GM12878 (cell line): ENCODE results near the gene VNN1. TPM values are rescaled to one million over a fixed set of nuclear protein-coding genes. Genes with fewer than 3 reads are reported as not detected.

Experiments
- CHD1 ChIP-seq: IDR thresholded peaks from 2 replicates; pipeline ENCODE4 v1.6.1; 2012; ENCODE audit warnings: low read depth, low read length, improper control_type of control experiment
- POLR2AphosphoS2 ChIP-seq: IDR thresholded peaks from 2 replicates; pipeline ENCODE4 v1.6.1; 2011; ENCODE audit warnings: low read depth, mild to moderate bottlenecking, low read length, improper control_type of control experiment, moderate library complexity
- ZNF384 ChIP-seq: IDR thresholded peaks from 2 replicates; pipeline ENCODE4 v1.6.1; 2012; ENCODE audit warnings: low read depth, mild to moderate bottlenecking, low read length, improper control_type of control experiment, borderline replicate concordance
- polyA plus RNA-seq, 11 experiments: library from polyadenylated mRNA; depleted of rRNA in 4 of 11; unstranded in 6 of 11; stranded (reverse) in 5 of 11; fragments of >200 nt; fragmentation: Nextera tagmentation in 4 of 11; fragmentation: Illumina TruSeq in 1 of 11; extraction: Ambion mirVana in 4 of 11; extraction: Trizol in 1 of 11; gene quantifications; 1 replicate in 1 of 11; 2 replicates in 10 of 11; pipeline versions ENCODE4 v1.2.1 to v1.2.3, GENCODE V29; 2011 to 2016; ENCODE audit warnings: inconsistent platforms in 2 of 11, missing spikeins in 2 of 11, low read depth in 1 of 11
- total RNA-seq, 4 experiments: library from RNA; depleted of rRNA in 3 of 4; stranded (reverse); fragments of >200 nt in 3 of 4; fragmentation: Illumina TruSeq in 1 of 4; extraction: Trizol in 1 of 4; gene quantifications; 2 replicates each; pipeline versions ENCODE4 v1.2.1 to v1.2.3, GENCODE V29; 2013 to 2021
- TF ChIP-seq, protein P1 (sequence below): fragments of 450-650 bp; IDR thresholded peaks from 2 replicates; pipeline ENCODE4 v1.6.1; 2017; ENCODE audit warnings: mild to moderate bottlenecking, moderate library complexity
- TF ChIP-seq, protein P2 (sequence below): fragments of 450-650 bp; IDR thresholded peaks from 2 replicates; pipeline ENCODE4 v1.6.1; 2016; ENCODE audit warnings: mild to moderate bottlenecking, moderate library complexity, borderline replicate concordance

The VNN1 gene
- total and polyA plus RNA-seq, 10 of the 15 experiments (the other 5 are each of a cell fraction or from before 2014, with no cell fraction given): not detected

DNA sequence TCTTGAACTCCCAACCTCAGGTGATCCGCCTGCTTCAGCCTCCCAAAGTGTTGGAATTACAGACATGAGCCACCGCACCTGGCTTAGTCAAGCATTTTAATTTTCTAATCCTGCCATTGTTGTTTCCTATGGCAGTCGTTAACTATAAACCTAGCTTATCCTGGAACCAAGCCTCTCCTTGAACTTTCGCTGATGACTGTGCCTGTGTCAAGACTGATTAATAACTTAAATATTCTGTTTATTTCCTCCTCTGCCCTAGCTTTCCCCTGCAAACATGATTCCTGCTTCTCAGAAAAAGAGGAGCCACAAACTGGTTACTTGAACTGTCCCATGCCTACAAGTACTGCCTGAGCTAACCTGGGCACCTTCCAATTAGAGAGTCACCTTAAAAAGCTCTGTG, 1.5 kb downstream of the VNN1 start (continued):
- TF ChIP-seq, protein P1, sequence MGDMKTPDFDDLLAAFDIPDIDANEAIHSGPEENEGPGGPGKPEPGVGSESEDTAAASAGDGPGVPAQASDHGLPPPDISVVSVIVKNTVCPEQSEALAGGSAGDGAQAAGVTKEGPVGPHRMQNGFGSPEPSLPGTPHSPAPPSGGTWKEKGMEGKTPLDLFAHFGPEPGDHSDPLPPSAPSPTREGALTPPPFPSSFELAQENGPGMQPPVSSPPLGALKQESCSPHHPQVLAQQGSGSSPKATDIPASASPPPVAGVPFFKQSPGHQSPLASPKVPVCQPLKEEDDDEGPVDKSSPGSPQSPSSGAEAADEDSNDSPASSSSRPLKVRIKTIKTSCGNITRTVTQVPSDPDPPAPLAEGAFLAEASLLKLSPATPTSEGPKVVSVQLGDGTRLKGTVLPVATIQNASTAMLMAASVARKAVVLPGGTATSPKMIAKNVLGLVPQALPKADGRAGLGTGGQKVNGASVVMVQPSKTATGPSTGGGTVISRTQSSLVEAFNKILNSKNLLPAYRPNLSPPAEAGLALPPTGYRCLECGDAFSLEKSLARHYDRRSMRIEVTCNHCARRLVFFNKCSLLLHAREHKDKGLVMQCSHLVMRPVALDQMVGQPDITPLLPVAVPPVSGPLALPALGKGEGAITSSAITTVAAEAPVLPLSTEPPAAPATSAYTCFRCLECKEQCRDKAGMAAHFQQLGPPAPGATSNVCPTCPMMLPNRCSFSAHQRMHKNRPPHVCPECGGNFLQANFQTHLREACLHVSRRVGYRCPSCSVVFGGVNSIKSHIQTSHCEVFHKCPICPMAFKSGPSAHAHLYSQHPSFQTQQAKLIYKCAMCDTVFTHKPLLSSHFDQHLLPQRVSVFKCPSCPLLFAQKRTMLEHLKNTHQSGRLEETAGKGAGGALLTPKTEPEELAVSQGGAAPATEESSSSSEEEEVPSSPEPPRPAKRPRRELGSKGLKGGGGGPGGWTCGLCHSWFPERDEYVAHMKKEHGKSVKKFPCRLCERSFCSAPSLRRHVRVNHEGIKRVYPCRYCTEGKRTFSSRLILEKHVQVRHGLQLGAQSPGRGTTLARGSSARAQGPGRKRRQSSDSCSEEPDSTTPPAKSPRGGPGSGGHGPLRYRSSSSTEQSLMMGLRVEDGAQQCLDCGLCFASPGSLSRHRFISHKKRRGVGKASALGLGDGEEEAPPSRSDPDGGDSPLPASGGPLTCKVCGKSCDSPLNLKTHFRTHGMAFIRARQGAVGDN: no peak
- TF ChIP-seq, protein P2, sequence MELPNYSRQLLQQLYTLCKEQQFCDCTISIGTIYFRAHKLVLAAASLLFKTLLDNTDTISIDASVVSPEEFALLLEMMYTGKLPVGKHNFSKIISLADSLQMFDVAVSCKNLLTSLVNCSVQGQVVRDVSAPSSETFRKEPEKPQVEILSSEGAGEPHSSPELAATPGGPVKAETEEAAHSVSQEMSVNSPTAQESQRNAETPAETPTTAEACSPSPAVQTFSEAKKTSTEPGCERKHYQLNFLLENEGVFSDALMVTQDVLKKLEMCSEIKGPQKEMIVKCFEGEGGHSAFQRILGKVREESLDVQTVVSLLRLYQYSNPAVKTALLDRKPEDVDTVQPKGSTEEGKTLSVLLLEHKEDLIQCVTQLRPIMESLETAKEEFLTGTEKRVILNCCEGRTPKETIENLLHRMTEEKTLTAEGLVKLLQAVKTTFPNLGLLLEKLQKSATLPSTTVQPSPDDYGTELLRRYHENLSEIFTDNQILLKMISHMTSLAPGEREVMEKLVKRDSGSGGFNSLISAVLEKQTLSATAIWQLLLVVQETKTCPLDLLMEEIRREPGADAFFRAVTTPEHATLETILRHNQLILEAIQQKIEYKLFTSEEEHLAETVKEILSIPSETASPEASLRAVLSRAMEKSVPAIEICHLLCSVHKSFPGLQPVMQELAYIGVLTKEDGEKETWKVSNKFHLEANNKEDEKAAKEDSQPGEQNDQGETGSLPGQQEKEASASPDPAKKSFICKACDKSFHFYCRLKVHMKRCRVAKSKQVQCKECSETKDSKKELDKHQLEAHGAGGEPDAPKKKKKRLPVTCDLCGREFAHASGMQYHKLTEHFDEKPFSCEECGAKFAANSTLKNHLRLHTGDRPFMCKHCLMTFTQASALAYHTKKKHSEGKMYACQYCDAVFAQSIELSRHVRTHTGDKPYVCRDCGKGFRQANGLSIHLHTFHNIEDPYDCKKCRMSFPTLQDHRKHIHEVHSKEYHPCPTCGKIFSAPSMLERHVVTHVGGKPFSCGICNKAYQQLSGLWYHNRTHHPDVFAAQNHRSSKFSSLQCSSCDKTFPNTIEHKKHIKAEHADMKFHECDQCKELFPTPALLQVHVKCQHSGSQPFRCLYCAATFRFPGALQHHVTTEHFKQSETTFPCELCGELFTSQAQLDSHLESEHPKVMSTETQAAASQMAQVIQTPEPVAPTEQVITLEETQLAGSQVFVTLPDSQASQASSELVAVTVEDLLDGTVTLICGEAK: no peak
- TF ChIP-seq CHD1: no peak
- TF ChIP-seq POLR2AphosphoS2: no peak
- TF ChIP-seq ZNF384: no peak
